ENCODE results near the gene AFF2.

AFF2 gene

DNA sequence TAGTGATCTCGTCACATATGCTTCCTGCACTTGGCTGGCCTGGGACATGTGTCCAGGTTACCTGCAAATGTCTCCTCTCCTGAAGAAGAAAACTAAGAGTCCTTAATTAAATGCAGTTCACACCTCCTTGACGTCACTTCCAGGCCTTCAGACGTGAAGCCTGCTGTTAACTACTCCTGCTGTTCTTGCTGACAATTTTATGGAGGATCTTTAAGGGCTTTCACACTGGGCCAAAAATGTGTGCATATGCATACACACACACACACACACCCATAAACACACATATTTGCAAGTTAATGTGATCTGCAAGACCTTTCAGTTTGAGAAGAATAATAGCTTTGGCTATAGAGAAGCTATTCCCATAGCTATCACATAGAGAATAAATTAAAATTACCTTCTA, 267.9 kb downstream of the AFF2 start:
- DNase-seq: no peak

DNA sequence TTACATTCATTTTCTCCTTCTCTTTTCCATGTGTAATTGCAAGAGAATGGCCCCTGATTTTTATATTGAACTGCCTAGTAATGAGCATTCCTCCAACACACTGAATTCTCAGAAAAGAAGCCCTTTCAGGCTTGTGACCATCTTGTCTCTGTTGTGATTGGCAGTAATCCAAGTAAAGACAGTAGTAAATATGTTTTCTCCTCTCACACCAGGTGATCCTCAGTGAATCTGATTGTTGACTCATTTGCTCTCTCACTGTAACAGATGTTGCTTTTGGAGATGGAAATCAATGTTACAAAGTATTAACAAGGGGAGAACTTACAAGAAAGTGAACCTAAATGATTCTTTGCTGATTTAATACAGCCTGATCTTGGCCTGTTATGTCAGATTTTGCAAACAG, 271.0 kb downstream of the AFF2 start:
- no peak for DNase-seq

DNA sequence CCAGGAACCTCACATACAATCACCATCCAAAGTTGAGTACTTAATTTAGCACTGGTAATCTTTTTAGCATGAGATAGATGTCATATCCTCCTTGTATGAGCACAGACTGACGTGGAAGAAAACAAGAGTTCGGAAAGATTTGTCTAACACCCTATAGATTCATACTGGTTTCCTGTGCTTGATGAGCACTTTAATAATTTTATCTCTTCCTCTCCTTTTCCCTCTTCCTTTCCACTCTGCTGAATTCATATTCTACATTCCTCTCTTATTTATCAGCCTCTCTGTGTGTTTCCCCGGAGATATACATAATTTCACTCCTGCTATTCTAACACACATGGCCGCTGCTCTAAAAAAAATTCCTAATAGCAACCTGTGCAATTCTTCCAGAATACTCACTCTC, 273.9 kb downstream of the AFF2 start:
- no peak for DNase-seq

DNA sequence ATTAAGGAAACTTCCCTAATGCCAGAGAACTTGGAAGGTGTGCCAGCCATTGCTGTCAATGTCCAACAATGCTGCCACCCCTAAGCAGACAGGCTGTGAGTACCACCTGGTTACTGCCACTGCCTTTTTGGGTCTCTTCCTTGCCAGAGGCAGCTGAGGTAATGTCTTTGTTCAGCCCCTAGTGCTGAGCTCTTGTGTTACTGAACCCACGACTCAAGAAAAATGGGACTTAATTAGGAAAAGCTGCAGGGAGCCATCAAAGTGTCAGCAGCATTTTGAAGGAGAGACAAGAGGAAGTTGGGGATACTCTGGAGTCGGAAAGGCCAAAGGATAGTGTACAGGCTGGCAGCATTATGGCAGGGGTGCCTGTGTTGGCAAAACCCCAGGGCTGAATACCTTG, 283.7 kb downstream of the AFF2 start:
- DNase-seq: no peak

DNA sequence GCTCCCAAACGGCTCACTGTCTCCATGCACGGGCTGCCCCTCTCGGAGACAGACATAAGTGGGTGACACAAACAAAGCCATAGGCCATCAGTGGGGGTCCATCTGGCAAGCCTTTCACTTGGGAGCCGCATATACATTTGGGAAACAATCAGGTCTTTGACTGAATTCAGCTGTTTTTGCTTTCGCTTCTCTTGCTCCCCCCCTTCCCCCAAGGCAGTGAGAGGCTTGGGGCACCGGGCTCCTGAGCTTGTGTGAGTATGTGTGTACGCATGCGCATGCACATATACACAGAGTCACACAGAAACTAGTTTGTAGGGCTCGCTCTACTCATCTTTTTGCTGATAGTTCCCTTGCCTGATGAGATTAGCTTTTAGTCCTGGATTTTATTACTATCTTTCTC, 284.4 kb downstream of the AFF2 start:
- DNase-seq: no peak

DNA sequence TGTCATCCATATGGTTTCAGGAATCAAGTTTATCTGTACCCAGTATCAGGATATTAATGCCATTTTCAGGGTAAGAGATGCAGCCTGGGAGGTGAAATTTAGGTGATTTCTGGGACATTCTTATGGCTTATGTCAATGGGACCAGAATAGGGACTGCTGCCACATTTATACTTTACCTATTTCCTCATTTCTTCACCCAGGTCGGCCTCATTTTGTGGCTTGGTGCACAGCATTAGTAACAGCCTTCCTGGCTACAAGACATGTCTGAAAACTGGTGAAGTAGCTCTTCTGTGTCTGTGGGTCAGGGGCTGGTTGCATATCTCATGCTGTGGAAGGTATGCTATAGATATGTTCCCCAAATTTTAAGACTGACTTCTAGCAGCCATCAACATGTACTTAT, 284.8 kb downstream of the AFF2 start:
- DNase-seq: no peak

DNA sequence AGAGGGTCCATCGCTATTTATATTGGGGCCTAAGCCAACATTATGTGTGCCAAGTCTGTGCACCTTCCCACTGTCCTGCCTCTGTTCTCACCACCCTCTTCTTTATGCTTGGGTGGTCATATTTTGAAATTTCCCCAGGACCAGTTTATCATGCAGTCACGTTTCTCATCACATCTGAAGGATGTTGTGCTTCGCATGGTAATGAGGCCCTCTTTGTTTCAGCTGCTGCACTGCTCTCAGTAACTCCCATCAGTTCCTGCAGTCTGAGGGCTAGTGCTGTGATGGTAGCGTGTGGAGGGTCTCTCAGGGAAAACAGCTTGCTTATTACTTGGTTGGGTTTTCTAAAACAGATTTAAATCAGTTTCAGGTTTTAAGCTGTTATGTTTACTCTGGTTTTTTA, 288.0 kb downstream of the AFF2 start:
- DNase-seq: no peak

DNA sequence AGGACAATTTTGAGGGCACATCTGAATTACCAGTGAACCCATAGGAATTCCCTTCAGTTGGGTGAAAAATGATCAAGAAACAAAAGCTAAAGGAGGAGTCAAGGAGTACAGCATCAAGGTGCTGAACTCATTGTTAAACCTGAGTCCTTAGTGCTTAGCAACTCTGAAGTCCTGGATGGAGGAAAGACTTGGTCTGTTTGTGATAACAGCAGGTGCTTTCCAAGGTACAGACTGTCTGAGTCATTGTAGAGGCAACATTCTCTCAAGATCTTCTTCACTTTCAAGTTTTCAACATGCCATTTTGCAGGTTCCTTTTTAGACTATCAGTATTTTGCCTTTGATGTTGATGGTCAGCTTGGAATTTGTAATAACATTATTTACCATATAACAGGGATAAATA, 293.9 kb downstream of the AFF2 start:
- no peak for DNase-seq

DNA sequence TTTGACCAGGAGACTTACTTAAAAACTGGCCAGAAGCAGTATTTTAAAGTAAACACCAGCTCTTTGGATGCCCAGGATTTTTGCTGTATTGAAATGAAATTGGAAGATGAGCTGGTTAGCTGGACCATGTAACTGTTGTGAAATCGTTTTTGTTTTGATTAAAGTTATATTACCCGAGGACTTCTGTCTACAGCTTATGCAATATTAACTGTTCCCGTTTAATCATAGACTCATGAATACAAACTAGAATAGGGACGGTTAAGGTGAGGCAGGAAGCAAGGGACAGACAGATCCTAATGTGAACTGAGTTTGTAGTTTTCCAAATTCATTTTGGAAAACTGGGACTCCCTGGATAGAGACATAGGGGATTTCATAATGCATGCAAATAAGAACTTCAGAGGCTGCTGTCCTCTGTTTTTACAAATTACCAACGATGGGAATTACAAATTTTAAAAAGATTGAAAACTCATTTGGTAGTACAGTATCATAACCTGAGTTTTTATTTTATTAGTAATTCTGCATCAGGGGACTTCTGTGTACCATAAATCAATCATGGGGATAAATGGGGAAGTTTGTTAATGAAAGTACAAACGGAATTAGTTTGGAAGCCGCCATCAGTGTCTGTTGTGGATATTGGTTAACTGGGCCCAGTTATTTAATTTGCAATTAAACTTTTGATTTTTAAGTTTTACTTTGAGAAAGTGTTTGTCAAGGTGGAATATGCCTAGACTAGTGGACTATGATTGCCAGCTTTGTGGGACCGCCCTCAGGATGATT, 304.4 kb downstream of the AFF2 start:
- DNase-seq: no peak

DNA sequence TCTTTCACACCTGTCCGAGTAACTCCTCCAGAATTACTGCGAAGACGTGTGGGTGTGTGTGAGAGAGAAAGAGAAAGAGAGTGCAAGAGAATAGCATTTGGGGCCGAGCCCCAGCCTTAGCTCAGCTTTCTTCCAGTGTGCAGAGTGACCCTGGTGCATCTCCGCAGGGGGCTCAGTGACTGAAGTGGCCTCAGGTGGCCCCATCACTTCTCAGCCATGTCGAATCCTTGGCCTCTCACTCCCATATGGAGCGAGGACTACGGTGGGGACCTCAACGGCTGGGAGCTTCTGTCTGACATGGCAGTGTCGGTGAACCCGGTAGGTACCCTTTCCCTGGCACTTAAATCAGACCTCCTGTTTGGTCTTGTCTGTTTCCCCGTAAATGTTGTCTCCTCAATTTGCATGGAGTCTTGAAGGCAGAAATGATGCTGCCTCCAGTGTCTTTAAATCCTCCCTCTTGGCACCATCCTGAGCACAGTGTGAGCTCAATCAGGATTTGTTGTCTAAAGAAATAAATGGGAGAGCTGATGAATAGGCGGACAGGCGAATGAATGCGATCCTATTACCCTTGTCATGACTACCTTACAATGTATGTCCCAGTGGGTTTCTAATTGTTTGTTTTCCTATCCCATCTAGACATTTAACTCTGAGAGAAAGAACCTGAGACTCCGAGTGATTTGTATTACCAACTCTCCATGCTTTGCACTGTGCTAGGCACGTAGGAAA, 305.9 kb downstream of the AFF2 start:
- DNase-seq: no peak

DNA sequence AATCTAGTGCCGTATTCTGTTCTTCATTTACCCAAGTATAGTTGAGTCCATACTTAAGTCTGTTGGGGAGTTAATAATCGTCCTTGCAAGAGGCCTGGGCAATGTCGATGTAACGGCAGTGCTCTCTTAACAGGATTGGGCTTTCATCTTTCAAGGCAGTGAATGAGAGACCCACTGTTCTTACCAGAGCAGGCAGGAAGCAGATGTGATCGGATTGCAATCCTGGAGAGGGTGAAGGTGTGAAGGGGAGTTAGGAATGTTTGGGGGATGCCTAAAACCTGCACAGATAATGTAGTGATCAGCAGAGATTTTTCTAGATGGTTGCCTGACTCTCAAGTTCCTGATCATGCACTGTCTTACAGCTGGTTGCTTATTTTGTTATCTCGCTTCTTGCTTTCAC, 308.4 kb downstream of the AFF2 start:
- DNase-seq: no peak

DNA sequence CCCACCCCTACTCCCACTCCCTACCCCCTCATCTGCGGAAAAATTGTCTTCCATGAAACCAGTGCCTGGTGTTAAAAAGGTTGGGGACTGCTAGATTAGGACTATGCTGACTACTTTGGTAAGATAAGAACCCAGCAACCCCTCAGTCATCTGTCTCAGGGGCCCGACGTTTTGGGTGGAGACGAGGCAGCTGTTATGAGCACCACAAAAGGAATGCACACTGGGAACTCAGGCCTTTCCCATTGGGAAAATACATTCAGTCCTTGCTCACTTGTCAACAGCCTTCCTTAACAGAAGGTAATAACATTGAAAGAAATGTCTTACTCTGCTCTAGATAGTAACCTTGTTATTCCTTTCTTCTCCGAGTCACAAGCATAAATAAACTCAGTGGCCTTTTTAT, 310.8 kb downstream of the AFF2 start:
- no peak for DNase-seq

DNA sequence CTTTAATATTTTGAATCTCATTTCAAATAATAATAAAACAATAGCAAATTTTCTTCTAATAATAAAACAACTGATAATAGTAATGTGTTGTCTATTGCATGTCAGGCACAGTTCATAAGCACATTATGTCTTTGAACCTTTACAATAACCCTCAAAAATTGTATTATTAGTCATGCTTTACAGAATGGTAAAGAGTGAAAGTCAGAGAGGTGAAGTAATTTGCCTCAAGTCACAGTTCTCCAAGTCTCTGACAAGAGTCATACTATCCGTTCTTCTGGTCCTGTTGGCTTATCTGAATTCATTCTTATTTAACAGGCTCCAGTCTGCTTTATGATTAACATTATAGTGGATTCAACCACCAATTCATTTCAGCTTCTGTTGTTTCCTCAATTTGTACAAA, 313.0 kb downstream of the AFF2 start:
- DNase-seq: no peak

DNA sequence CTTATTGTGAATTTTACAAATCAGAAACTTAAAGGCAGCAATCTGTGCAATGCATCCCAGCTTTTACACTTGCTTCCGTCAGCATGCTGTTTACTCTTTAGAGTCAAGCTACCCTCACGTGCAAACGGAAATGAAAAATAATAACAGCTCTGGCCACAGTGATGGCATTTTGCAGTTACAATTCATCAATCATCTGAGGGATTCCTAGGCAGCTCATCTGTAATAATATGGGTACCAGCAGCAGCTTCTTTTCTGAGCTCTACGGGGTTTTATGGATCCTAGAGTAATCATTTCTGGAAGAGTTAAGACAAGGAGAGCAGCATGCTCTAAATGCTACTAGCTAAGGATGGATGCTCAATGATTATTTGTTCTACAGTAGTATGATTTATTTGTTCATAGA, 313.6 kb downstream of the AFF2 start:
- no peak for DNase-seq

DNA sequence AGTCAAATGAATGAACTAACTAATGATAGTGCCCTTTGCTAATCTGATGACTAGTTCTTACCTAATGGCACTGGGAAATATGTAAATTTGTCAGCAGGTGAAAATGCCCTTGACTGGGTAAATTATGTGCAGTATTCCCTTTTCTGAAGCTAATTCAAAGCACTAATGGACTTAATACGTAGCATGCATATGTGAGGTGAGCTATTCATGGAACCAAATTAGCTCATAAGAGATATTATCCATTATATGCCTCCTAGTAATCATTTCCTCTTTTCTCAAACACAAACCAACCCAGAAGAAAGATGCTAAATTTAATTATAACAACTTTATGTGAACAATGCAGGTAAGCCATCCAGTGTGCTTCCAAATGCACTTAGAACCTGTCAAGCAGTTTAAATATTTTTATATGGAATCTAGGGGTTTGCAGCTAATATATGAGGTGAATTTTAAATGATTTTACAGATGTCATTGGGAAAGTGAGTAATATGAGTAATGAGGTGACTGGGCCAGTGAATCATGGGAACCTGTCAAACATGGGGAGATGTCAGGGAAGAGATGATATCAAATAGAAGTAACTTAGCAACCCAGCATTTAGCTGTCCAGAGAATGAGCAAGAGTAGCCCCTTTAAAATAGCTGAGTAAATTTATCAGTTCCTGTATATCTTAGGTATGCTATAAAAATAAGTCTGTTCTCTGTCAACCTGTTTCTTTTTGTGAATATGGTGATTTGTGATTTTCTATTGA, 315.0 kb downstream of the AFF2 start:
- DNase-seq: no peak

DNA sequence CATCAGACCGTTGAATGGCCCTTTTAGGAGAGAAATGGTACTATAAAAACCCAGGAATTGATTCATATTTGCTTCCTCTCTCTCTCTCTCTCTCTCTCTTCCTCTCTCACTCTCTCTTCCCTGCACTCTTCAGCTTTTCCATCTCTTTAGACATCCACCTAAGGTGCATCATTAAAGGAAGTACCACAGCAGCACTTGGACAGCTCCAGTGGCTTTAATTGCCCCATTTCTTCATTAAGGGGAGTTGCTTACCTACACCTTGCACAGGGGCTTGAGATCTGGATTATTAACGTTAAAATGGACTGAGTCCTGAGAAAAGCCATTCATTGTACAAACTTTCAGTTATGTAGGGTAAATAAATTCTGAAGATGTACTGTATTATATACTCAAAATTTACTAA, 323.6 kb downstream of the AFF2 start:
- DNase-seq: no peak

DNA sequence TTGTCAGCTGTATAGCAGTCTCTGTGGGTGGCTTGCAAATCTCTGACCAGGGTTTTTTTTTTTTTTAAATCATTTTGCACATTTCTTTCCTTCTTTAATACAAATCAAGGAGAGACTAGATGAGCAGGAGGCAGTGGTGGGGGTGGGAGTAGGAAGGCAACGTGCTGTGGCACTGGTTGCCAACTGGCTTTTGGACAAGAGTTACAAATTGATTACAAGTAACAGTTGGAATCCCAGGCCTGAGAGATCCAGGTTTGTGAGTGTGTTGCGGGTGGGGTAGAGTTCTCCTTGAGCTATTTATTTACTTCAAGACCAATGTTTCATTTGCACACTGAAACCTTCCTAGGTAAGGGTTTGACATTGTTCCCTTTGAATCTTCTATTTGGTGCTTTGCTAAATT, 325.3 kb downstream of the AFF2 start:
- no peak for DNase-seq

DNA sequence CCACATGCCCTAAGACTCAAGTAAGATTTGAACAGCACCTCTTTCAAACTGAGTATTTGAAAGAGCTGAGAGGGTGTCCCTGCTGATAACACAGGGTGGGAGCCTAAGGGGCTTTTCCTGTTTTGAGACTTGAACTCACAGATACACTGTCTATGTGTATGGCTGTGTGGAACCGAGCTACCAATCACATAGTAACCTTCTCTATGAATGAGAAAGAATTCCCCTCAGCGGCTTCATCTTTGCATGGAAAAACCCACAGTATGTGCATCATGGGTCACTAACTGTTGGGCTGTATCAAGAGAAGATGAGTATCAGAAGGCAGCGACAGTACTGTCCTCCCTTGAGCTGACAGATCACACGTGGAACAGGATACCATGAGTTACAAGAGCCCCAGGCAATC, 336.3 kb downstream of the AFF2 start:
- no peak for DNase-seq

DNA sequence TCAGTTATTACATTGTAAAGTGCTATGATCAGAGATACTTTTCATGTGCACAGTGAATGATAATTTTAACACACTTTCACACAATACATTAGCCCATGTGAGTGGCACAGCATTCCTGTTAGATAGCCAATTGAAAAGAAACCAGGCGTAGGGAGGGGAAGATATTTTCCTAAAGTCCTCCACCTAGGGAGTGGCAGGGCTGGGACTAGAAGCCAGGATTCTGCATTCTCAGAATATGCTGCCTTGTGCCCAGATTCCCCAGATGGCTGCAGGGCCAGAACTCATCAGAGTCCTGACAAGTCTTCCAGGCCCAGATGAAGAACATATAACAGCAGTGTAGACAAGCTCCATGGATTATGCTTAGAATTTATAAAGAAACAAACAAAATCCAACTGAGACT, 350.2 kb downstream of the AFF2 start:
- DNase-seq: no peak

DNA sequence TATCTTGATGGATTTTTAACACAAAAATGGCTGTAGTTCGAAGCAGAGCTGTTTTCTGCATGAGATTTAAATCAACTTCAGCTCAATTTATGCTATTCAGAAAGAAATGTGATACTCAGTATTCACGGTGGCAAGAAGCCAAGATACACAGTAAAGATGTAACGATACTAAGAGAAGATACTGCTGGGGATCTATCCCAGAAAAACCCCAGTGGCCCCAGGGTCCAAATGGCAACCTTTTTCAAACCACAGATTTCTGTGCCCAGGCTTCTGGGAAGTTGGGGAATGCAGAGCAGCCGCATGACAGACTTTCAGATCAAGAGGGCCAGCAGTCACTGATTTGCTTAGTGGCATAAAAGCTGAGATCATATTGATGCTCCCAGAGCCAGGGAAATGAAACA, 353.9 kb downstream of the AFF2 start:
- no peak for DNase-seq

DNA sequence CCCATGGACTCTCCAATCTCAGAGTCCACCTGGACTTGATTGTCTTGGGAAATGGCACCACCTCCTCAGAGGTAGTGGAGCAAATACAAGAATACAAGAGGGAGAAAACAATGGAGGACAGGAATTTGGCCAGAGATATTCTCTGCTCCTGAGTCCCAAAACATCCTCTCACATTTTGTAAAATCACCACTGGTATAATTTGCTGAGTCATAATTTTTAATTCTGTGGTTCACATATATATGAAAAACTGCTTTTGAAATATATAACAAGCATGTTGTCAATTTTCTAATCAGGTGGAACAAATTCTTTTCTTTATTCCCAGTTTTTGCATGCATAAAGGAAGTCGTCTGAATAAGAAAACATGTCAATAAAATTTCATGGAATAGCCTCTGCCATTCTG, 356.1 kb downstream of the AFF2 start:
- DNase-seq: no peak

DNA sequence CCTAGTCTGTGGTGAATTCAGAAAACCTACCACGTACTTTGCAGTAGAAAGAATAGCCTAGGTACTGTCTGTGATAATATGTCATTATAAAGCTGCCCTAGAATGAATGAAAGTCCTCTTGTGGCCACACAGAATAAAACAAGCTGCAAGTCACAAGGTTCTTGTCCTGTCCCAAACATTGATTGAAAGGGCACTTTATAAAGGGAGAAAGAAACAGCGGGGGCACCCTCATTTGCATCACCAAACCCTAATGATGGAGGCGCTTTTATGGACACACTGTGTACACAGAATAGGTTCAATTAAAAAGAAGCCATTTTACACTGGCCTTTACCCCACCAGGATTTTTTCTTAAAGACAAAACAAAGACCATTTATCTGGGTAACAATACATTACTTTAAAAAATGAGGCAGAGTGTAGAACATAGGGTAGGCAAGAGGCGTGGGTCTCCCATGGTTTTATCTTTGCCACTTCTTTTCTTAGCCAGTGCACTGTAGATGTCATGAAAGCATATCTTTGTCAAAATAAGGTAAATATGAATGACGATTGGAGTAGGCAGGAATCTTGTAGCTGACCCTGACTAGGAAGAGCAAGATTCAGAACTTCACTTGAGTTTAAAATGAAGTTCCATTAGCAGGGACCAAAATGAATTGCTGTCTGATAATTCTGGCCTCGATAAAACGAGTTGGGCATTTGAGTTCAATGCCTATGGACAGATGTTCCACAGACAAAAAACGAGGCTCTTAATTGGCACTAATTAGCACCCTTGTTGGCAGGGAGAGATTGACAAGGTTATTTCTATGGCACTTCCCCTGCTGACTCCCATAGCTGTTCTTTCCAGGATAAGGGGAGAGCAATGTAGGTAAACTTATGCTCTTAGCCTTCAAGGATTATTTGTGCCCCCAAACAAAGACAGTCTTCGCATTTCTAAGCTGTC, 365.1 kb downstream of the AFF2 start:
- DNase-seq: no peak

DNA sequence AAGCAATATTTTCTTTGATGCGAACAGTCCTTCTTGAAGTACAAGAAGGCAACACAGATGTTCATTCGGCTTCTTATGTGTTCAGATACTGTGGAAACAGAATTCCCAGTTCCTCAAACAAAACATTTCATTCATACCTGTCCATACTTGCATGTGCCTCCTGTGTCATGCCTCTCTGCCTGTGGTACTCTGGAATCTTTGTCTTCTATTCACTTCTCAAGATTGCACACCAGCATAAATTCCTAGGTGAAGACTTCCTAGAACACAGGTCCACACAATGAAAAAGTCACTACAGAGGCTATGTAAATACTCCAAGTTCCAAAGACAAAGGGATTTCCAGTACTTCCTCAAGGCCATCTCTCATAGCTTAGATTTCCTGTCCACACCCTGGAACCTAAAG, 367.2 kb downstream of the AFF2 start:
- no peak for DNase-seq

All from NCI-H345 (cell line).